ENCODE data around the gene HSPA12A.

GRCh38 chr10:116669832-116670644 is 72.3 kb downstream of the HSPA12A start:
- TF ChIP-seq POLR2A (IDR thresholded peaks at IDR 0.05) (no peak), POLR2AphosphoS5 (IDR thresholded peaks at IDR 0.05) (no peak)
- TF ChIP-seq, protein P1, sequence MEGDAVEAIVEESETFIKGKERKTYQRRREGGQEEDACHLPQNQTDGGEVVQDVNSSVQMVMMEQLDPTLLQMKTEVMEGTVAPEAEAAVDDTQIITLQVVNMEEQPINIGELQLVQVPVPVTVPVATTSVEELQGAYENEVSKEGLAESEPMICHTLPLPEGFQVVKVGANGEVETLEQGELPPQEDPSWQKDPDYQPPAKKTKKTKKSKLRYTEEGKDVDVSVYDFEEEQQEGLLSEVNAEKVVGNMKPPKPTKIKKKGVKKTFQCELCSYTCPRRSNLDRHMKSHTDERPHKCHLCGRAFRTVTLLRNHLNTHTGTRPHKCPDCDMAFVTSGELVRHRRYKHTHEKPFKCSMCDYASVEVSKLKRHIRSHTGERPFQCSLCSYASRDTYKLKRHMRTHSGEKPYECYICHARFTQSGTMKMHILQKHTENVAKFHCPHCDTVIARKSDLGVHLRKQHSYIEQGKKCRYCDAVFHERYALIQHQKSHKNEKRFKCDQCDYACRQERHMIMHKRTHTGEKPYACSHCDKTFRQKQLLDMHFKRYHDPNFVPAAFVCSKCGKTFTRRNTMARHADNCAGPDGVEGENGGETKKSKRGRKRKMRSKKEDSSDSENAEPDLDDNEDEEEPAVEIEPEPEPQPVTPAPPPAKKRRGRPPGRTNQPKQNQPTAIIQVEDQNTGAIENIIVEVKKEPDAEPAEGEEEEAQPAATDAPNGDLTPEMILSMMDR (IDR thresholded peaks at IDR 0.05) = no peak

Data from prostate gland (tissue), 2 donors.